ENCODE measurements around the gene S100A9. TPM values are rescaled to one million over a fixed set of nuclear protein-coding genes. Genes with fewer than 3 reads are reported as not detected.

The S100A9 gene
- total RNA-seq, 1 donor from 2014 or later = 19.1 TPM

GRCh38 chr1:153389401-153389800, 31.7 kb downstream of the S100A9 start:
- no peak for DNase-seq (ENCODE audit: low spot score)

DNA sequence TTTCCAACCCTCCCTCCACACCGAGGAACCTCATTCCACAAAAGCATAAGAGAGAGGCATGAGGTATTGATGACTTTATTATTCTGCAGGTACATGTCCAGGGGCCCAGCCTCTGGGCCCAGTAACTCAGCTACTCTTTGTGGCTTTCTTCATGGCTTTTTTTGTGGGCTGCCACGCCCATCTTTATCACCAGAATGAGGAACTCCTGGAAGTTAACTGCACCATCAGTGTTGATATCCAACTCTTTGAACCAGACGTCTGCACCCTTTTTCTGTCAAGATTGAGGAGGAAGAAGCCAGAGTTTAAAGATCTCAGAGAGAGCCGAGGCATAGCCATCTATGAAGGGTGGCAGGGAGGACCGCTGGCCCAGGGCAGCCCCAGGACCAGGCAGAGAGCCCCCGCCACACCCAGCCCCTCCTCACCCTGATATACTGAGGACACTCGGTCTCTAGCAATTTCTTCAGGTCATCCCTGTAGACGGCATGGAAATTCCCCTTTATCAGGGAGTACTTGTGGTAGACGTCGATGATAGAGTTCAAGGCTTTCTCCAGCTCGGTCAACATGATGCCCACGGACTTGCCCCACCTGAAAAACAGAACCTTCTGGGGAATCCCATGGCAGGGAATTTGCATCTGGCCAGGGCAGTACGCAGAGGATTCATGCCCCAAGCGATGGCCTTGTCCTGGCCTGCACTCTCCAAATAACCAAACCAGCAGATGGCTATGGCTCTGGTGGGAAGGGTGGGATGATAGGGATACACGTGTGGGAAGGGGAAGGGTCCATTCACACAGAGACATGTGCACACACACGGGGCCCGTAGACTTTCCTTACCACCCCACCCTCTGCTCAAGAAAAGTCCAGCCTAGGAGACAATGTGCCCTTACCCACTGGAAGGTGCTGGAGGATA, 32.6 kb downstream of the S100A9 start:
- peak; percentile 7 for DNase-seq (ENCODE audit: low spot score)

DNA sequence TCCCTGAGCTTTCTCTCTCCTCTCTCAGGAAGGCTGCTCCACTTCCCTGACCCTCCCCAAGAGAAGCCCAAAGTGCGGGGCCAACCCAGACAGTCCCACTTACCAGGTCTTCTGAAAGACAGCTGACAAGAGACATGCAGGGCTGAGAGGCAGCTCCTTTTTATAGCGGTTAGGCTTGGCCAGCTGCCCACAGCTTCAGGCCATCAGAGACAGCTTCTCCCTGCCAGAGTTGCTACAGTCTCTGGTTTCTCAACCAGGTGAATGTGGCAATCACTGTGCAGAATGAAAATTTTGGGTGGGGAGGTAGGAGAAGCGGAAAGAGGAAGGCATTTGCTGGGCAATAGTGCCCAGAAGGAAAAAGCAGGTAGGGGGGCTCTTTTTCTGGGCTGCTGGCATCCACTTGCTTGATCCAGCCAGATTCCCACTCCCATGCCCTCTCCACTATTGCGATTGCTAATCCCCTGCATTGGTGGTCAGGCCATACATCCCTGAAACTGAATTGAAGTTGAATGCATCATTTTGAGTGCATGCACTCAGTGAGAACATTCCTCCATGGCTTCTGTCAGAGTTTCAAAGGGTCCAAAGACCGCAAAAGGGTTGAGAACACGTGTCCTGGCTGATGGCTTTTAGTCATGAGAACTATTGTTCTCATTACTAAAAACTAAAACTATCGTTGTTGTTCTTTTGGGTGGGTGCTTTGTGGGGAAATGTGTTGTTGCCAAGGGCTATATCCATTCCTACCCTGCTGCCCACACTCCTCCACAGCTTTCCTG, 33.5 kb downstream of the S100A9 start, which contains the start of gene S100A8:
Gene S100A8, minus strand, starts transcription at position 136 of the 773 bp plus-strand sequence. CDS start 538 bp downstream, outside the sequence.
- DNase-seq (ENCODE audit: low spot score) = peak; percentile 9

GRCh38 chr1:153392258-153392657, 34.6 kb downstream of the S100A9 start:
- no peak for DNase-seq (ENCODE audit: low spot score)

DNA sequence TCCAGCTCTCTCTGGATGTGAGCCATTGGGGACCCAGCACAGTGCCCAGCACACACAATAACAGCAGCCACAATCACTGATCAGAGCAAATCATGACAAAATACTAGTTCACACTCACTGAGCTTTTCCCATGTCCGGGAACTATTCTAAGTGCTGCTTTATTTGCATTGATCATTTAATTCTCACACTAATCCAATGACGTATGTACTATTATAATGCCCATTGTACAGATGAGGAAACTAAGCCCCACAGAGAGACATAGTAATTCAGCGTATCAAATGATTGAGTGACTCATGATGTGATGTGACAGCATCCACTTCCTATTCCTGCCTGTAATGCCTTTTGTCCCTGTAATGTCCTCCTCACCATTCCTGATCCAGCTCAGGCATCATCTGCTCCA, 35.2 kb downstream of the S100A9 start:
- no peak for DNase-seq (ENCODE audit: low spot score)

GRCh38 chr1:153393926-153394325, 36.3 kb downstream of the S100A9 start:
- DNase-seq (ENCODE audit: low spot score) = no peak

GRCh38 chr1:153394391-153394790, 36.7 kb downstream of the S100A9 start:
- no peak for DNase-seq (ENCODE audit: low spot score)

GRCh38 chr1:153395136-153395685, 37.6 kb downstream of the S100A9 start:
- DNase-seq (ENCODE audit: low spot score) = peak; percentile 5

DNA sequence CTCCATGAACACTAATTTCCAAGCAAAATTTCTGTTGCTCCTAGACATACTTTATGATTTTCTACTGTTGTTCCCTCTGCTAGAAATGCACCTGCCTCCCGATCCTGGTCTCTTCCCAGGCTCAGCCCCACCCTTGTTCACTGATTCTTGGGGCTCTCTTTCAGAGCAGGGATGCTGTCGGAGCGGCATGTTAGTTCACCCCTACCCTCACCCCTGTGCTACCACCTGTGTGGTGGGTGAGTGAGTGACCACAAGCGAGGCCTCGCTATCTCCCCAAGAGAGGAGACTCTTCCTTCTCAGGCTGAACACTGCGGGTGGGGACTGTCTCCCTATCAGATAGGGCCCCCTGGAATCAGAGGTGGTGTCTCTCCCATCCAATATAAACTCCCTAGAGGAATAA, 38.1 kb downstream of the S100A9 start:
- no peak for DNase-seq (ENCODE audit: low spot score)

GRCh38 chr1:153396461-153396860, 38.8 kb downstream of the S100A9 start:
- peak; percentile 2 for DNase-seq (ENCODE audit: low spot score)

DNA sequence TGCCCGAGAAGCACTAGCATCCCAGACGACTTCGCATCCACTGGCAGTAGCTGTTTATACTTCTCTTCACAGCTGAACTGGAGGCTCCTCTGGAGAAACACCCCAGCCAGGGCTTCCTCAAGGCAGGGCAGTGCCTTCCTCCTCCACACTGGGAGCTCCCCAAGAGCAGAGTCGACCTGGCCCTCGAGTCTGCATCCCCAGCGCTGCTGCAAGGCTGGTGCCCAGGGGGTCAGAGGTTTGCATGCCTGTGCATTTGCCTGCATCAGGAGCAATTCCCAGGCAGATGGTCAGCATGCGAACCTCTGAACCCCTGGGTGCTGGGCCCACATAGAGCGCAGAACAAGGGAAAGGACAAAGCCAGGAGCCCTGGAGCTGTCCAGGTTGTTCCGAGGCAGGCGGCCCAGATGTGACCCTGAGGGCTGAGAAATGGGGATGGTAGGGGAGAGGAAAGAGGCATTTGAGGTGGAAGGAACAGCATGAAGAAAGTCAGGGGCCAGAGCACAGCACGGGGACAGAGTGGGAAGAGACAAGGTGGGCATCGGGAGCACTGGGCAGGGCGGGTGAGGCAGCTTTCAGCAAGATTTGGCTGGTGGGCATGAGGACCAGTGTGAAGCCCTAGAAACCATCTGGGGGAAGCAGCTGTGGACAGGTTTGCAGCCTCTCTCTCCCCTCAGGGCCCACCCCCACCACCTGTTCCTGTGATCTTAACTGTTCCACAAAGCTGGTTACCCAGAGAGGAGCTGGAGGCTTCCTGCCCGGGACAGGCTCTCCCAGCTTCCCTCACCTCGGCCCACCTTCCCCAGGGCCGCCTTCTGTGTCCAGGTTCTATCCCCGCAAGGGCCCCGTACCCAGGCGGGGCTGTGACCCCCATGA, 39.6 kb downstream of the S100A9 start:
- peak; percentile 5 for DNase-seq (ENCODE audit: low spot score)

DNA sequence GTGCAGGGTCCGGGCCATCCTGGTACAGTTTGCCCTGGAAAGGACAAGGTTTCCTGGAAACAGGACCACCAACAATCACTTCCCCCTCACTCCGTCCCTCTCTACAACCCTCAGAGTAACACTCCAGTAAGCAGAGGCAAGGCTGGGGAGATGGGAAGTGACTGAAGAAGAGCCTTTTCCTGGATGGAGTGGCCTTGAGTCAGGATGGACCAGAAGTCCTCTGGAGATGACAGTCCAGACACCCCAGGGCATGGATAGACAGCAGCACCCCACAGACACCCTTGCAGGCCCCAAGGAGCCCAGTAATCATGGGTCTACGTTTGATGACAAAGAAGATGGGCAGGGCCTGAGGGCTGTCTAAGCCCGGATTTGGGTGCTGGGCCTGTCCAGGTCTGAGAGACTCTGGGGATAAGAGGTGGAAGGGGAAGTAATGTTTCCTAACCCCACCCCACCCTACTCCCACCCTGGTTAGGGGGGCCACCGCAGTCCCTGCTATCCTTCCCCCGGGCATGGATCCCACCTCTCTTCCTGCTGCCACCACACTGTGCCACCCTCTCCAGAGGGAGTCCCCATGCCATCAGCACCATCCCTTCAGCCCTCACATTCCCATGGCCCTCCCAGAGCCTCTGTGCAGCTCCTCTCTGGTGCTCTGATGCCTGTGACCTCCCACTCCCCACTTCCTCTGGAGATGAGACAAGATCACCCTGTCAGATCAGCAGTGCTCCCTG, 40.4 kb downstream of the S100A9 start:
- peak; percentile 7 for DNase-seq (ENCODE audit: low spot score)

DNA sequence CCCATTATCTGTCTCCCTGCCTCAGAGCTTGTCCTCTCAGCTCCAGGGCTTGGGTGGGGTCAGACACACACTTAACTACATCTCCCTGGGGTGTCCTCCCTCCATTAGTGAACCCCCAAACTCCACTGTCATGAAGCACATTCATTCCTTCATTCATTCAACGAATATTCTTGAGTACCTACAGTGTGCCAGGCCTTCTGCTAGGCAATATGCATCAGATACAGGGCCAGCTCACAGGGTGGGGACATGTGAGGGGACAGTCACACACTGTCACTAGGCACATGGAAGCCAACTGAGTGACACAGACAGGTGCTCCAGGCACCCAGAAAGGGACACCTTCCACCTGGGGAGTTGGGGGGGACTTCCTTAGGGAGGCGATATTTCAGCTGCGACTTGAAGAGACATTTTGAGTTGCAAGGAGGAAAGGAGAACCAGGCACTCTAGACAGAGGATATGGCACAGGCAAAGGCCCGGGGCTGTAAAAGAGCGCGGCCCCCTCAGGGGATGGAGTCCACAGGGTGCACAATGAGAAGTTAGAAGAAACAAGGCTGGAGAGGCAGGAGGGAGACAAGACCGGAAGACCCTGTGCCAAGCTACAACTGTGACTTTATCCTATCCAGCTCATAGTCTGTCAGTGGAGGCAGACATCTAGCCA, 41.9 kb downstream of the S100A9 start:
- DNase-seq (ENCODE audit: low spot score) = no peak

DNA sequence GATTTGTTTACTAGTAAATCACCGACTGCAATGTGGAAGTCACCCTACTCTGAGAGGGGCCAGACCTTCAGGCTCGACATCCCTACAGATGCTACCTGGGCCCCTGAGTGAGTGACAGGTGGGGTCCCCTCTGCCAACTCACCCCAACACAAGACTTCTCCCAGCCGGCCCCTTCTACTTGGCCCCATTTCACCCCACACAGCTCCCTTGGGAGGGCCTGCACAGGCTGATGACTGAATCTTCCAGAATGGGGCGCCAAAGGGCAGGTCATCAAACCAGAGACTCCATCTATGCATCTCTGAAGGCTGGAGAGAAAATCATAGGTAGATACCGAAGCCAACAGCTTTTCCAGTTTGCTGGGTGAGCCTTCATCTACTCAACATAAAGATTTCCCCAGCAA, 42.6 kb downstream of the S100A9 start:
- DNase-seq (ENCODE audit: low spot score) = no peak

- DNase-seq (ENCODE audit: low spot score) = no peak
Measured at GRCh38 chr1:153401461-153401860, 43.8 kb downstream of the S100A9 start.

- no peak for DNase-seq (ENCODE audit: low spot score)
Measured at GRCh38 chr1:153402226-153402625, 44.6 kb downstream of the S100A9 start.

GRCh38 chr1:153403421-153404085, 45.9 kb downstream of the S100A9 start:
- DNase-seq (ENCODE audit: low spot score) = no peak

- no peak for DNase-seq (ENCODE audit: low spot score)
Measured at GRCh38 chr1:153404086-153404635, 46.5 kb downstream of the S100A9 start.

DNA sequence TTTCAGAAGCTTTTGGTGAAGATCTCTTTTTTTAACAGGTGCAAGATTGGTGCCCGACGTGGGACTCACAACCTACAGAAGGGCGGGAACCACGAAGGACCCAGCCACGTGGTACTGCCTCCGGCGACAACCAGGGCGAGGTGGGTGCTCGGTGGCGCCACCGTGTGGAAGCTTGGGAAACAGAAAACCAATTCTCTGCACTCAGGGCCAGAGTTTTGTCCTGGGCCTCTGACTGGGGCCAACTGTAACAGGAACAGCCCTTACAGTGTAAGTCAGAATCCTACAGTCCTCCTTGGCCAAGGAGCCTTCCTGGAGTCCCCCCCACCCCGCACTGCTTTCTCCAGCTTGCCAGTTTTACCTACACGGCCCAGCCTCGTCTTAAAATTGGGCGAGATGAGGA, 47.1 kb downstream of the S100A9 start:
- DNase-seq (ENCODE audit: low spot score) = peak; percentile 23
